K562 (cell line): ENCODE results near the gene CSF1R. TPM values are rescaled to one million over a fixed set of nuclear protein-coding genes. Genes with fewer than 3 reads are reported as not detected.
A peak's percentile ranks its signal among the peaks of the same experiment; 100 is the strongest.

ENCODE experiments used
- C11orf30 ChIP-seq: fragments of 450-650 bp; IDR thresholded peaks from 2 replicates; pipeline ENCODE4 v1.6.1; 2016; ENCODE audit warnings: low read depth, mild to moderate bottlenecking
- EGR1 ChIP-seq: fragments of 450-650 bp; conservative IDR thresholded peaks from 2 replicates; pipeline ENCODE4 v1.6.1; 2017; ENCODE audit warnings: mild to moderate bottlenecking
- FOXA1 ChIP-seq: fragments of 450-650 bp; IDR thresholded peaks from 2 replicates; pipeline ENCODE4 v1.6.1; 2016; ENCODE audit warnings: mild to moderate bottlenecking, borderline replicate concordance
- MAFG ChIP-seq: fragments of 450-650 bp; conservative IDR thresholded peaks from 2 replicates; pipeline ENCODE4 v1.6.1; 2016; ENCODE audit warnings: missing genetic modification characterization, missing compliant biosample characterization
- MAFK ChIP-seq: IDR thresholded peaks from 2 replicates; pipeline ENCODE4 v1.6.1; 2011; ENCODE audit warnings: low read length, improper control_type of control experiment
- PRPF4 ChIP-seq: fragments of 200-400 bp; formaldehyde crosslinking; IDR thresholded peaks from one replicate; pipeline ENCODE4 v1.6.1; 2017; ENCODE audit warnings: low read length, low read depth, mild to moderate bottlenecking; ENCODE audit not compliant: insufficient read depth, poor library complexity, severe bottlenecking
- RBM14 ChIP-seq: fragments of 200-400 bp; formaldehyde crosslinking; IDR thresholded peaks from 2 replicates; pipeline ENCODE4 v1.6.1; 2018; ENCODE audit warnings: low read depth, mild to moderate bottlenecking, low read length, moderate library complexity, borderline replicate concordance; ENCODE audit not compliant: insufficient read depth
- ZNF143 ChIP-seq: sonication (generic); formaldehyde crosslinking; IDR thresholded peaks from 2 replicates; pipeline ENCODE4 v1.9.0; 2022; ENCODE audit warnings: mild to moderate bottlenecking, missing genetic modification reagents
- ZNF316 ChIP-seq: fragments of 450-650 bp; IDR thresholded peaks from 2 replicates; pipeline ENCODE4 v1.6.1; 2016
- ZNF551 ChIP-seq: fragments of 250-450 bp; sonication (Bioruptor Pico); IDR thresholded peaks from 2 replicates; pipeline ENCODE4 v1.5.0; 2021; ENCODE audit warnings: mild to moderate bottlenecking, moderate library complexity
- polyA plus RNA-seq, 8 experiments: library from polyadenylated mRNA; depleted of rRNA in 4 of 8; stranded (reverse) in 5 of 8; unstranded in 3 of 8; fragments of >200 nt; fragmentation: Nextera tagmentation in 2 of 8; fragmentation: Illumina TruSeq in 1 of 8; extraction: Ambion mirVana in 2 of 8; extraction: Trizol in 1 of 8; gene quantifications; 2 replicates each; pipeline versions ENCODE4 v1.2.1 to v1.2.3, GENCODE V29; 2011 to 2014; ENCODE audit warnings: inconsistent platforms in 1 of 8, missing spikeins in 1 of 8
- total RNA-seq, 7 experiments: library from RNA; depleted of rRNA in 6 of 7; stranded (reverse); fragments of >200 nt in 6 of 7; fragmentation: Illumina TruSeq in 2 of 7; extraction: Trizol in 2 of 7; gene quantifications; 2 replicates each; pipeline versions ENCODE4 v1.2.1 to v1.2.3, GENCODE V29; 2011 to 2021; ENCODE audit warnings: low replicate concordance in 1 of 7
- TF ChIP-seq, protein P1 (sequence below): fragments of 250-450 bp; sonication (Bioruptor Pico); IDR thresholded peaks from 2 replicates; pipeline ENCODE4 v1.4.0; 2020; ENCODE audit warnings: mild to moderate bottlenecking
- TF ChIP-seq, protein P2 (sequence below): IDR thresholded peaks from 2 replicates; pipeline ENCODE4 v1.6.1; 2011; ENCODE audit warnings: borderline replicate concordance, low read depth, mild to moderate bottlenecking, moderate library complexity, low read length; ENCODE audit not compliant: insufficient read depth, poor library complexity, severe bottlenecking
- TF ChIP-seq, protein P3 (sequence below): fragments of 150-350 bp; conservative IDR thresholded peaks from 2 replicates; pipeline ENCODE4 v1.6.1; 2014; ENCODE audit warnings: low read length

CSF1R gene
- total and polyA plus RNA-seq, 9 of the 15 experiments (the other 6 are each of a cell fraction or from before 2014, with no cell fraction given): 0.03 to 0.64 (median 0.20) TPM; not detected in 6

DNA sequence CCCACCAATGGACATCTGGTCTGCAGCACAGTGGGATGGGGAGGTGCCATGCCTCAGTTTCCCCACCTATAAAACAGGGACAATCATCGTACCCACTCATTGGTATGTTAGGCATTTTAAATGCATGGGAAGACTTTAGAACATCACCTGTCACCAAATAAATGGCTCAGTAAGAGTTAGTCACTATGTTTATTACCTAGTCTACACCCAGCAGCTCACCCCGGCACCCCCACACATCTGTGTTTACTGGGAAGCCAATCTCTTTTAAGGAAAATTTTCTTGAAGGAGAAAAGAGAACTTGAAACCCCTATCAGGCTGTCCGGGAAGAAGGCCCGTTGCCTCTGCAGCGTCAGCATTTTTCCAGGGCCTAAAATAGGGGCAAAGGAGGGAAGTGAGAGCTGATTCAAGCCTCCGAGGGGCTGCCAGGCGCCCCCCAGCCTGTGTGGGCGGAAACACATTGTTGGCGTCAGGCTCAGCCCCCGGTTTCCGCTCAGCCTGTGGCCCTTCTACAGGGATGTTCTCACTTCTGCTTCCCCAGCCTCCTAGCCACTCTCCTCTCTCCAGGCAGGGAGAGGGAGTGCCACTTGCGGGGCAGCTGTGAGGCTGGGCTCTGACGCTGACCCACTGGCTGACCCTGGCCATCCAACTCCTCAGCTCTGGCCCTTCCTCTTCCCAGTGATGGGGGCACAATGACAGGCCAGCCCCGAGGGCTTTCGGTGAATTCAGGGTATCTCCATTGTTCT is 4.6 kb downstream of the CSF1R start (continued):
- TF ChIP-seq, protein P1, sequence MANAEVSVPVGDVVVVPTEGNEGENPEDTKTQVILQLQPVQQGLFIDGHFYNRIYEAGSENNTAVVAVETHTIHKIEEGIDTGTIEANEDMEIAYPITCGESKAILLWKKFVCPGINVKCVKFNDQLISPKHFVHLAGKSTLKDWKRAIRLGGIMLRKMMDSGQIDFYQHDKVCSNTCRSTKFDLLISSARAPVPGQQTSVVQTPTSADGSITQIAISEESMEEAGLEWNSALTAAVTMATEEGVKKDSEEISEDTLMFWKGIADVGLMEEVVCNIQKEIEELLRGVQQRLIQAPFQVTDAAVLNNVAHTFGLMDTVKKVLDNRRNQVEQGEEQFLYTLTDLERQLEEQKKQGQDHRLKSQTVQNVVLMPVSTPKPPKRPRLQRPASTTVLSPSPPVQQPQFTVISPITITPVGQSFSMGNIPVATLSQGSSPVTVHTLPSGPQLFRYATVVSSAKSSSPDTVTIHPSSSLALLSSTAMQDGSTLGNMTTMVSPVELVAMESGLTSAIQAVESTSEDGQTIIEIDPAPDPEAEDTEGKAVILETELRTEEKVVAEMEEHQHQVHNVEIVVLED (CRISPR knock-in tag): no peak
- TF ChIP-seq, protein P2, sequence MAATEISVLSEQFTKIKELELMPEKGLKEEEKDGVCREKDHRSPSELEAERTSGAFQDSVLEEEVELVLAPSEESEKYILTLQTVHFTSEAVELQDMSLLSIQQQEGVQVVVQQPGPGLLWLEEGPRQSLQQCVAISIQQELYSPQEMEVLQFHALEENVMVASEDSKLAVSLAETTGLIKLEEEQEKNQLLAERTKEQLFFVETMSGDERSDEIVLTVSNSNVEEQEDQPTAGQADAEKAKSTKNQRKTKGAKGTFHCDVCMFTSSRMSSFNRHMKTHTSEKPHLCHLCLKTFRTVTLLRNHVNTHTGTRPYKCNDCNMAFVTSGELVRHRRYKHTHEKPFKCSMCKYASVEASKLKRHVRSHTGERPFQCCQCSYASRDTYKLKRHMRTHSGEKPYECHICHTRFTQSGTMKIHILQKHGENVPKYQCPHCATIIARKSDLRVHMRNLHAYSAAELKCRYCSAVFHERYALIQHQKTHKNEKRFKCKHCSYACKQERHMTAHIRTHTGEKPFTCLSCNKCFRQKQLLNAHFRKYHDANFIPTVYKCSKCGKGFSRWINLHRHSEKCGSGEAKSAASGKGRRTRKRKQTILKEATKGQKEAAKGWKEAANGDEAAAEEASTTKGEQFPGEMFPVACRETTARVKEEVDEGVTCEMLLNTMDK: no peak
- TF ChIP-seq EGR1 (peak; percentile 52), RBM14 (no peak), ZNF316 (peak; percentile 89), ZNF143 (CRISPR knock-in tag) (no peak), MAFG (tag) (peak; percentile 78), MAFK (peak; percentile 84), PRPF4 (no peak), C11orf30 (peak; percentile 85), ZNF551 (CRISPR knock-in tag) (no peak), FOXA1 (no peak)
- TF ChIP-seq, protein P3, sequence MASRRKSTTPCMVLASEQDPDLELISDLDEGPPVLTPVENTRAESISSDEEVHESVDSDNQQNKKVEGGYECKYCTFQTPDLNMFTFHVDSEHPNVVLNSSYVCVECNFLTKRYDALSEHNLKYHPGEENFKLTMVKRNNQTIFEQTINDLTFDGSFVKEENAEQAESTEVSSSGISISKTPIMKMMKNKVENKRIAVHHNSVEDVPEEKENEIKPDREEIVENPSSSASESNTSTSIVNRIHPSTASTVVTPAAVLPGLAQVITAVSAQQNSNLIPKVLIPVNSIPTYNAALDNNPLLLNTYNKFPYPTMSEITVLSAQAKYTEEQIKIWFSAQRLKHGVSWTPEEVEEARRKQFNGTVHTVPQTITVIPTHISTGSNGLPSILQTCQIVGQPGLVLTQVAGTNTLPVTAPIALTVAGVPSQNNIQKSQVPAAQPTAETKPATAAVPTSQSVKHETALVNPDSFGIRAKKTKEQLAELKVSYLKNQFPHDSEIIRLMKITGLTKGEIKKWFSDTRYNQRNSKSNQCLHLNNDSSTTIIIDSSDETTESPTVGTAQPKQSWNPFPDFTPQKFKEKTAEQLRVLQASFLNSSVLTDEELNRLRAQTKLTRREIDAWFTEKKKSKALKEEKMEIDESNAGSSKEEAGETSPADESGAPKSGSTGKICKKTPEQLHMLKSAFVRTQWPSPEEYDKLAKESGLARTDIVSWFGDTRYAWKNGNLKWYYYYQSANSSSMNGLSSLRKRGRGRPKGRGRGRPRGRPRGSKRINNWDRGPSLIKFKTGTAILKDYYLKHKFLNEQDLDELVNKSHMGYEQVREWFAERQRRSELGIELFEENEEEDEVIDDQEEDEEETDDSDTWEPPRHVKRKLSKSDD: no peak
